Skin of body (tissue), 2 donors: ENCODE data around the gene TPCN1. TPM values are rescaled to one million over a fixed set of nuclear protein-coding genes. Genes with fewer than 3 reads are reported as not detected.

Experiments used
- DNase-seq: peaks from one replicate; lab custom pipeline; 2025; lab: John Stamatoyannopoulos, UW
- total RNA-seq: library from RNA; depleted of rRNA; stranded (reverse); fragments of >200 nt; gene quantifications from one replicate; pipeline ENCODE4 v1.2.3, GENCODE V29; 2014

Gene TPCN1
- total RNA-seq, 1 donor from 2014 or later: 19.0 TPM

- no peak for DNase-seq
Measured at GRCh38 chr12:113260127-113260526, 38.9 kb downstream of the TPCN1 start.

DNA sequence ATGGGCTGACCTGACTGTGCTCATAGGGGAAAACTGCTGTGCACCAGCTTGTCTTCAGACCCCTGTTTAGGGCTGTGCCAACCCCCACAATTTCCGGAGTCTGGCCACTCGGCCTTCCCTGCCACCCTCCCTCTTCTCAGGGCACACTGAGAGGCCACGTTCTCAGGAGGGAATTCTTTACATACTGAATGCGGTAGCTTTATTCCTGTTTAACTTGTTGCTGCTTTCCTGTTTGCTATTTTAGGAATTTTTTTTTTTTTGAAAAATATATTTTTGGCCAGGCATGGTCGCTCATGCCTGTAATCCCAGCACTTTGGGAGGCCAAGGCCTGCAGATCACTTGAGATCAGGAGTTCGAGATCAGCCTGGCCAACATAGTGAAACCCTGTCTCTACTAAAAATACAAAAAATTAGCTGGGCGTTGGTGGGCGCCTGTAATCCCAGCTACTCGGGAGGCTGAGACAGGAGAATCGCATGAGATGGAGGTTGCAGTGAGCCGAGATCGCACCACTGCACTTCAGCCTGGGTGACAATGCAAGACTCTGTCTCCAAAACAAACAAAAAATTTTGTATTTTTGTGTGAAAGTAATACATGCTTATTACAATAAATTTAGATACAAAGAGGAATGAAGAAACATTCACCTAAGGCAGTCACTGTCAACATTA is 39.5 kb downstream of the TPCN1 start:
- no peak for DNase-seq

GRCh38 chr12:113261847-113262470 is 40.7 kb downstream of the TPCN1 start:
- no peak for DNase-seq

GRCh38 chr12:113262710-113263109 is 41.4 kb downstream of the TPCN1 start:
- DNase-seq: no peak

DNA sequence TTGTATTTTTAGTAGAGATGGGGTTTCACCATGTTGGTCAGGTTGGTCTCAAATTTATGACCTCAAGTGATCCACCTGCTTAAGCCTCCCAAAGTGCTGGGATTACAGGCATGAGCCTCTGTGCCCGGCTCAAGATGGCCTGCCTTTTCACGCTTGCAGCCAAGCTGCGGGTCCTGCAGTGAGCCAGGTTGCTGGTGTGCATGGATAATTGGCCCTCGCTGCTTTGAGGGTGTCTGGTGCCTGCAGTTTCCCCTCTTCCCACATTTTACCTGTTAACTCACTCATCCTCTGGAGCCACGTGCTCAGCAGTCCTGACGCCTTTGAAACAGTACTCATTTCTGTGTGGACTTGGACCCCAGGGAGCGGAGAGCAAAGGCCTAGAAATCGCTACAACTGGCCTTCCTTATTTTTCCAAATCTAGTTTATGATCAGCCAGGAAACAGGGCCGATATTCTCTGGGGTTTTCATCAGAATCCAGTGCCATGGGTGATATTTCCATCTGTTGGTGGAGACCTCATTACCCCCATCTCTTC is 42.2 kb downstream of the TPCN1 start:
- DNase-seq: no peak

DNA sequence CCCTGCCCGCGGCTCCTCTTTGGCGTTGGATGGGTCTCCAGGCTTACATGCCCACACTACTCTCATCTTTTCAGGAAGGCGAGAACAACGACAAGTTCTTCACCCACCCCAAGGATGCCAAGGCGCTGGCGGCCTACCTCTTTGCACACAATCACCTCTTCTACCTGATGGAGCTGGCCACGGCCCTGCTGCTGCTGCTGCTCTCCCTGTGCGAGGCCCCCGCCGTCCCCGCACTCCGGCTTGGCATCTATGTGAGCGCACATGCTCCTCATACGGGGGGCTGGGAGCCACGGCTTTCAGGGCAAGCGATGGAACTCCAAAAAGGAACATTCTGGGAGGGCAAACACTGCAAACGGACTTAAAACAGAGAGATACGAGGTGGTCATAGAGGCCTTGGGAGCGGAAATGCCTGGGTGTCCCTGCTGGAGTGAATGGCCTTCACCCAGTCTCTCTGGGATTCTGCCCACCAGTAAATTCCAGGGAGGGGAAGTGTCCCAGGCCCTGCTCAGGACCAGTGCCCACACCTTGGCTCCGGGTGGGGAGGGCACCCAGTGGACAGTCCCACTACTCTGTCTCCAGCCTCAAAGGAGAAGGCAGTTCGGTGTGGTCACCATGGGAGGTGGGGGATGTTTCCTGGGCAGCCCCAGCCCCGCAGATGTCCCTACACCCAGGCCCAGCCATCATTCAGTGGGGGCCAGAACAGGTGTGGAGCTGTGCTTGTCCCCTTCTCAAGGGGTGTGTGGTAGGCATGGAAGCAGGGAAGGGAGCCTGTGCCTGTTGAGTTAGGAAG is 45.0 kb downstream of the TPCN1 start:
- DNase-seq: no peak

GRCh38 chr12:113267621-113268020 is 46.4 kb downstream of the TPCN1 start:
- no peak for DNase-seq

- DNase-seq: no peak
Measured at GRCh38 chr12:113268136-113268535, 46.9 kb downstream of the TPCN1 start.

DNA sequence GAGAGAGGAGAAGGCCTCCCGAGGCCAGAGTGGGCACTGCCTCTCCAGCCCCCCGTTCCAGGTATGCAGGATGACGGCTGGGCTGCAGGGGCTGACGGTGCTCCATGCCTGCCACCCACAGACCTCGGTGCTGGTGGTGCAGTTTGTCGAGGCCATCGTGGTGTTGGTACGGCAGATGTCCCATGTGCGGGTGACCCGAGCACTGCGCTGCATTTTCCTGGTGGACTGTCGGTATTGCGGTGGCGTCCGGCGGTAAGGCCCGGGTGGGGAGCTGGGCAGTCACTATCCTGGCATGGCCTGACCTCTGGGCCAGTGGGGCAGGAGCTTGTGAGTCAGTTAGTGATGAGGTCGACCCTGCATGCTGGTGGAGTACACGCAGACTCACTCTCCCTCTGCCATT is 47.4 kb downstream of the TPCN1 start:
- no peak for DNase-seq

- DNase-seq: no peak
Measured at GRCh38 chr12:113269257-113269943, 48.1 kb downstream of the TPCN1 start.

DNA sequence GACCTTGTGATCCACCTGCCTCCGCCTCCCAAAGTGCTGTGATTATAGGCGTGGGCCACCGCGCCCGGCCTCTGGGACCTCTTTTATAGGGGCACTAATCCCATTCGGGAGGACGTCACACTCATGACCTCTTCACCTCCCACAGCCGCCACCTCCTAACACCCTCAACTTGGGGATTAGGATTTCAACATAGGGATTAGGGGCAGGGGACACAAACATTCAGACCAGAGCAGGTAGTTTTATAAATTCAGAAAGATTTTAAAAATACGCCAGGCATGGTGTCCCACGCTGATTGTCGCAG is 49.4 kb downstream of the TPCN1 start:
- no peak for DNase-seq

GRCh38 chr12:113271466-113271852 is 50.2 kb downstream of the TPCN1 start:
- DNase-seq: no peak

DNA sequence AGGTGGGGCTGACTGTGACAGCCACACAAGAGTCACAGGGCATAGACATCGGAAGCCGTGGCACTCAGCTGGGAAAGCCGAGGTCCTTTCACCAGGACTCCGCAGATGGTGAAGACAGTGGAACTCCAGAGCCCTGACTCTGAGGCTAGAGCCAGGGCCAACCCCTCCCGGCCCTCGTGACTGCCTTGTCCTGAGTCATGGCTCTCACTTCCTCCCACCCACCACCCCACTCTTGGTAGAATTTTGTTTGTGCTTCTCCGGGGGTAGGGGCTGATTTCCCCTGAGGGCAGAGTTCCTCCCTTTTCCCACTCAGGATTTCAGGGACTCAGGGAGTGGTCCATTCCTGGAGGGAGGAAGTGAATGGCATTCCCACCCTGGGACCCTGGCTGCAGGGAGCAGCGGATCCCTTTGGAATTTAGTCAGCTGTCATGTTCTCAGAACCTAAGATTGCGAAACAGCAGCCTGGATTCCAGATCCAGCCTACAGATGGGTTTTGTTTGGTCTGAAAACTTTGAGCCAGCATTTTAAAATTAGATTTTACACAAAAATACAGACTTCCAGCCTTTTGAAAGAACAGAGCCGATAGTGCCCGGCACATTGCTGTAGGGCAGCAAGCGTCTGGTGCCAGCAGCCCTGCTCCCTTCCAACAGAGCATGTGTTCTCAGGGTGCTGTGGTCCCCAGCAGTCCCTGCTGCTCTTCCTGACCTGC is 50.7 kb downstream of the TPCN1 start:
- DNase-seq: peak; percentile 75

DNA sequence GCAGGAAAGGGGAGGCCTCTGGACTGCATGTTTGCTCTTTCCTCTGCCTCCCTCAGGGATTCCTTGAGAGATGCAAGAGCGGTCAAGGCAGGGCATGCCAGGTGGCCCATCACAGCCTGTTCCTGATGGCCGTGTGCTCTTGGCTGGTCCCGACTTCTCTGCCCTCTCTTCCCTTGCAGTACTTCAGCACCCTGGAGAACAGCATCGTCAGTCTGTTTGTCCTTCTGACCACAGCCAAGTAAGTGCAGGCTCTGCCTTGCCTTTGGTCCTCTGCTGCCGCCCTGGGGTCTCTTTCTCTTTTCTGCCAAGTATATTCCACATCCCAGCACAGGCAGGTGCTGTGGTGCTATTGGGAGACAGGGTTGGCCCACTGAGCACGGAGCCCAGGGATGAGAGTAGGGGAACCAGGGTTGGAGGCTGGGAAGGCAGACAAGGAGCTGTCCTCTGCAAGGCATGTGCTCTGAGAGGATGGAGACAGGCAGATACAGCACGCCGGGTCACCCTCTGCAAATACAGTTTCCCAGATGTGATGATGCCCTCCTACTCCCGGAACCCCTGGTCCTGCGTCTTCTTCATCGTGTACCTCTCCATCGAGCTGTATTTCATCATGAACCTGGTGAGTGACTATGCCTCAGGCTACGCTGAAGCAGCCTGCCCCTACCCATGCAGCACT is 51.9 kb downstream of the TPCN1 start:
- no peak for DNase-seq

DNA sequence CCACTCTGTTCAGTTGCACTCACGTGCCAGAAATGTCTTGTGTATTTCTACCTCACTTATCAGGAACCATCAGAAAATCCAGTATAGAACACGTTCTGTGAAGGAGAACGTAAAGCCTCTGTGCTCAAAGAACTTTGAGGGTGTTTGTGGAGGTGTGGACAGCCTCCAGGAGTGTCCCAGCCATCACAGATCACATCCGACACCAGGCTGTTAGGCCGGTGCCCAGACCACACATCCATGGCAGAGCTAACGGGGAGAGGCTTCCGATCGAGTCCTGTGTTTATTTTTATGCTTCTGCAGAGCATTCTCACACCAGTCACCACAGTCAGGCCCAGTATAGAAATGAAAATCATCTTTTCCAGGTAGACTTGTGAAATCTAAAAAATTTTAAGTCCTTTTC is 53.6 kb downstream of the TPCN1 start:
- DNase-seq: no peak

GRCh38 chr12:113276306-113276705 is 55.0 kb downstream of the TPCN1 start:
- DNase-seq: no peak

DNA sequence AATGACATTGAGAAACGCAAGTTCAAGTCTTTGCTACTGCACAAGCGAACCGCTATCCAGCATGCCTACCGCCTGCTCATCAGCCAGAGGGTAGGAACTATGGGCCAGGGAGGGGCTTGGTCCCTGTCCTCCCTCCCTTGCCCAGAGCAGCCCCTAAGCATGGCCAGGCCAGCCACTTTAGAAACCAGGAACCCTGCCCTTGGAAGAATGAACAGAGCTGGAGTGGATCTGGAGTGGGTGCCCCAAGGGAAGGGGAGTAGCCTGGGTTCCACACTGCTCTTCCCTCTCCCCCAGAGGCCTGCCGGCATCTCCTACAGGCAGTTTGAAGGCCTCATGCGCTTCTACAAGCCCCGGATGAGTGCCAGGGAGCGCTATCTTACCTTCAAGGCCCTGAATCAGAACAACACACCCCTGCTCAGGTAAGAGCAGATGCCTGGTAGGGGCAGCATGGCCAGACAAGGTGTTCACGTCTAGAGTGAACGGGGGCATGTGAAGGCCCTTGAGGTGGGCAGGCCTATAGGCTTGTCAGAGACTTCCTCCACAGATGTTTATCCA is 55.8 kb downstream of the TPCN1 start:
- DNase-seq: no peak

GRCh38 chr12:113277511-113277910 is 56.2 kb downstream of the TPCN1 start:
- DNase-seq: no peak

DNA sequence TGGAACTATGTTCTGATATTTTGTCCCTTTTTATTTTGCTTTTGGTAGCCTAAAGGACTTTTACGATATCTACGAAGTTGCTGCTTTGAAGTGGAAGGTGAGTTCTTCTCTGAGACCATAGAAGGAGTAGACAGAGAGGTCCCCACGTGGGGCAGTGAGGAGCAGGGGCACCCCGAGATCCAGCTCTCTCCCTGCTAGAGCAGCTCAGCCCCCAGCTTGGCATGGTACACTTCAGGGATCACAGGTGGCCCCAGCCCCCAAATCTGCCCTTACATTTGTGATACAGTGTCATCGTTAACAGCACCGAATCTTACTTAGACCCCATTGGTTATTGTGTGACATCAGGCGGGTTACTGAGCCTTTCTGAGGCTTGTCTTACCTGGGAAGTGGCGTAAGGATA is 56.9 kb downstream of the TPCN1 start:
- DNase-seq: no peak

DNA sequence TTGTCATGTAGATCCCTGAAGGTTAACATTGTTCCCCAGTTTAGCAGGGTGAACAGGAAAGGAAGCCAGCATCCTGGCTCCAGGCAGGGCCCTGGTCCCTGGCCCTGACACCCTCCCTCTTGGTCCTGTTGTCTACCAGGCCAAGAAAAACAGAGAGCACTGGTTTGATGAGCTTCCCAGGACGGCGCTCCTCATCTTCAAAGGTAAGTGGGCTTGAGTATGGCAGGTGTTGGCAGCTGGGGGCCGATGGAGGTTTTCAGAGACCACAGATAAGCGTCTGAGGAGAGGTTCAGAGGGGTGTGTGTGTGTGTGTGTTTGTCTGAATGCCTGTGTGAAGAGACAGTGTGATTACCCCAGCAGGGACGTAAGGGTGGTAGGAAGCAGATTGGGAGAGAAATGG is 57.4 kb downstream of the TPCN1 start:
- no peak for DNase-seq

GRCh38 chr12:113284751-113285150 is 63.5 kb downstream of the TPCN1 start:
- no peak for DNase-seq
